ENCODE results near the gene JMJD1C. TPM values are rescaled to one million over a fixed set of nuclear protein-coding genes. Genes with fewer than 3 reads are reported as not detected.

Gene JMJD1C
- total RNA-seq, 1 experiment from 2014 or later, result 66.3 TPM

- Histone ChIP-seq H3K9me3 (ENCODE audit: control insufficient read depth in 1 of 2, insufficient read depth in 1 of 2, low read depth in 1 of 2, low read length in 2 of 2) (no peaks in the 10 kb centered on the region), H3K36me3 (ENCODE audit: control insufficient read depth in 1 of 2, insufficient read depth in 2 of 2, low read length in 2 of 2) (no peaks in the 10 kb centered on the region), H3K4me2 (ENCODE audit: low read length) (no peak overlapping the region), H3K4me3 (replicated peaks in 1 of 2; ENCODE audit: low read depth in 1 of 2, low read length in 2 of 2) (no peak overlapping the region), H3K27ac (ENCODE audit: low read depth, low read length) (no peak overlapping the region), H3K4me1 (ENCODE audit: control insufficient read depth in 1 of 2, insufficient read depth in 2 of 2, low read length in 2 of 2) (no peaks in the 10 kb centered on the region), H2AFZ (ENCODE audit: low read depth, low read length, poor library complexity, severe bottlenecking) (no peak overlapping the region), H4K20me1 (ENCODE audit: insufficient read depth) (no peaks in the 10 kb centered on the region), H3K27me3 (ENCODE audit: insufficient read depth, low read length) (no peaks in the 10 kb centered on the region), H3K79me2 (ENCODE audit: insufficient read depth, low read length) (peaks cover 46% of the 10 kb centered on the region), H3K9me2 (ENCODE audit: insufficient read depth) (0 out of 2 replicates have a peak, but pooled peaks cover 5% of the 10 kb centered on the region), H3K9ac (ENCODE audit: low read length) (no peak overlapping the region)
- no TSS peak for BruUV-seq (replicated peaks)
- DNase-seq (ENCODE audit: low read depth, low spot score), result no peak
- TF ChIP-seq RAD21 (IDR thresholded peaks at IDR 0.05; ENCODE audit: low read depth), result no peak
- no peak for TF ChIP-seq ZNF274 (IDR thresholded peaks at IDR 0.05; ENCODE audit: low read depth, low read length)
- no peak for TF ChIP-seq ZFX (IDR thresholded peaks at IDR 0.05)
- no peak for TF ChIP-seq SIN3A (IDR thresholded peaks at IDR 0.05; ENCODE audit: low read depth)
- TF ChIP-seq YY1 (IDR thresholded peaks at IDR 0.05; ENCODE audit: extremely low read depth, insufficient replicate concordance, low read depth, low read length), result no peak
- no peak for TF ChIP-seq CTCF (IDR thresholded peaks at IDR 0.05 in 2 of 3, conservative IDR thresholded peaks at IDR 0.05 in 1 of 3; ENCODE audit: borderline replicate concordance in 1 of 3, insufficient read depth in 1 of 3, low read depth in 2 of 3, low read length in 2 of 3)
- TF ChIP-seq EZH2 (IDR thresholded peaks at IDR 0.05), result no peak
- TF ChIP-seq SRF (IDR thresholded peaks at IDR 0.05; ENCODE audit: low read depth), result no peak
- TF ChIP-seq ELF1 (IDR thresholded peaks at IDR 0.05; ENCODE audit: borderline replicate concordance, low read depth), result no peak
- TF ChIP-seq POLR2AphosphoS5 (IDR thresholded peaks at IDR 0.05; ENCODE audit: low read depth, low read length), result no peak
- TF ChIP-seq CBX3 (IDR thresholded peaks at IDR 0.05; ENCODE audit: low read depth), result no peak
- TF ChIP-seq ZBTB33 (IDR thresholded peaks at IDR 0.05; ENCODE audit: extremely low read depth, insufficient replicate concordance, low read length), result no peak
- no peak for TF ChIP-seq POLR2A (IDR thresholded peaks at IDR 0.05; ENCODE audit: borderline replicate concordance, extremely low read depth, insufficient read depth, insufficient read length)
- TF ChIP-seq EGR1 (IDR thresholded peaks at IDR 0.05; ENCODE audit: low read depth), result no peak
- ChIA-PET RAD21 (ENCODE audit: low non-redundant PET in 1 of 2, low total read pairs in 2 of 2, uncharacterized antibody in 2 of 2, unreplicated experiment in 2 of 2) (no interaction called here), CTCF (no interaction called here), POLR2A (no interaction called here)
- ATAC-seq, result no peak
- intact Hi-C loops (cut with micrococcal nuclease), result no loop called here
Observed at GRCh38 chr10:63368365-63368764, 97.4 kb downstream of the JMJD1C start.

Data from HCT116 (cell line).